HFFc6 (cell line): ENCODE data around the gene ACP4. TPM values are rescaled to one million over a fixed set of nuclear protein-coding genes. Genes with fewer than 3 reads are reported as not detected.

Source experiments
- DNase-seq: peaks from one replicate; pipeline ENCODE4 v3.0.0-alpha.2; 2018
- H3K27ac Mint-ChIP-seq: 2 replicates; pipeline ENCODE4 v1.8.0; 2020; ENCODE audit warnings: mild to moderate bottlenecking, mixed read lengths
- H3K27me3 Mint-ChIP-seq: 2 replicates; pipeline ENCODE4 v1.8.0; 2021; ENCODE audit warnings: mild to moderate bottlenecking, moderate library complexity, mixed read lengths; ENCODE audit not compliant: insufficient read depth
- H3K36me3 Mint-ChIP-seq: 2 replicates; pipeline ENCODE4 v1.8.0; 2021; ENCODE audit warnings: low read depth, mixed read lengths
- H3K4me1 Mint-ChIP-seq: 2 replicates; pipeline ENCODE4 v1.8.0; 2020; ENCODE audit warnings: low read depth, mixed read lengths
- H3K4me3 Mint-ChIP-seq: 2 replicates; pipeline ENCODE4 v1.8.0; 2020; ENCODE audit warnings: mild to moderate bottlenecking, moderate library complexity, mixed read lengths
- H3K9me3 Mint-ChIP-seq: 2 replicates; pipeline ENCODE4 v1.8.0; 2020; ENCODE audit warnings: mild to moderate bottlenecking, mixed read lengths
- CTCF ChIP-seq: fragments of 200-600 bp; sonication (generic); IDR thresholded peaks from 2 replicates; pipeline ENCODE4 v1.5.0; 2021; ENCODE audit warnings: antibody characterized with exemption, mild to moderate bottlenecking
- total RNA-seq, 6 experiments: library from RNA; stranded (reverse); fragmentation: NEBNext Ultra II Directional; extraction: Animal tissue kit (Norgen Biotek cat#: 25700); gene quantifications; 2 replicates in 1 of 6; 3 replicates in 5 of 6; pipeline ENCODE4 v1.2.3, GENCODE V29; 2021

The ACP4 gene
- total RNA-seq, 6 experiments from 2014 or later = not detected

GRCh38 chr19:50792272-50793250 lies 2.3 kb downstream of the ACP4 start:
- DNase-seq = no peak
- TF ChIP-seq CTCF = no peak
- Mint-ChIP-seq H3K36me3 (0 out of 2 replicates have a peak, but pooled peaks cover 3% of the 10 kb centered on the region), H3K27me3 (peaks cover 7% of the 10 kb centered on the region), H3K4me1 (no peaks in the 10 kb centered on the region), H3K27ac (no peak overlapping the region), H3K4me3 (no peak overlapping the region), H3K9me3 (no peaks in the 10 kb centered on the region; the same call in 1 of the 2 replicates)

GRCh38 chr19:50793558-50794065 lies 3.4 kb downstream of the ACP4 start:
- Mint-ChIP-seq H3K4me3 (no peak overlapping the region), H3K36me3 (0 out of 2 replicates have a peak, but pooled peaks cover 3% of the 10 kb centered on the region), H3K27ac (no peak overlapping the region), H3K4me1 (no peaks in the 10 kb centered on the region), H3K9me3 (no peaks in the 10 kb centered on the region; the same call in 1 of the 2 replicates), H3K27me3 (peaks cover 10% of the 10 kb centered on the region)
- no peak for DNase-seq
- TF ChIP-seq CTCF = no peak

- Mint-ChIP-seq H3K27ac (peak overlapping the region; percentile 46; the same call in 1 of the 2 replicates), H3K4me1 (no peaks in the 10 kb centered on the region), H3K4me3 (no peak overlapping the region), H3K27me3 (peaks cover 10% of the 10 kb centered on the region), H3K9me3 (no peaks in the 10 kb centered on the region; the same call in 1 of the 2 replicates), H3K36me3 (0 out of 2 replicates have a peak, but pooled peaks cover 3% of the 10 kb centered on the region)
- DNase-seq = no peak
- no peak for TF ChIP-seq CTCF
Measured at GRCh38 chr19:50794074-50794875, 4.1 kb downstream of the ACP4 start.

- no peaks in the 10 kb centered on the region; the same call in 1 of the 2 replicates for H3K9me3 Mint-ChIP-seq
- H3K4me3 Mint-ChIP-seq = no peak overlapping the region
- DNase-seq = no peak
- peak; percentile 42 for TF ChIP-seq CTCF
- peaks cover 10% of the 10 kb centered on the region for H3K27me3 Mint-ChIP-seq
- no peak overlapping the region; the same call in 1 of the 2 replicates for H3K27ac Mint-ChIP-seq
- no peaks in the 10 kb centered on the region for H3K4me1 Mint-ChIP-seq
- H3K36me3 Mint-ChIP-seq = 0 out of 2 replicates have a peak, but pooled peaks cover 3% of the 10 kb centered on the region
Measured at GRCh38 chr19:50794876-50795663, 4.9 kb downstream of the ACP4 start.

GRCh38 chr19:50795664-50796073 lies 5.5 kb downstream of the ACP4 start:
- Mint-ChIP-seq H3K4me1 (no peaks in the 10 kb centered on the region), H3K27me3 (peaks cover 10% of the 10 kb centered on the region), H3K36me3 (0 out of 2 replicates have a peak, but pooled peaks cover 3% of the 10 kb centered on the region), H3K9me3 (no peaks in the 10 kb centered on the region; the same call in 1 of the 2 replicates), H3K4me3 (no peak overlapping the region), H3K27ac (no peak overlapping the region)
- DNase-seq = no peak
- no peak for TF ChIP-seq CTCF
